ENCODE data around the gene ANO1. TPM values are rescaled to one million over a fixed set of nuclear protein-coding genes. Genes with fewer than 3 reads are reported as not detected.

ANO1 gene
- polyA plus RNA-seq, 6 donors from 2014 or later = not detected

DNA sequence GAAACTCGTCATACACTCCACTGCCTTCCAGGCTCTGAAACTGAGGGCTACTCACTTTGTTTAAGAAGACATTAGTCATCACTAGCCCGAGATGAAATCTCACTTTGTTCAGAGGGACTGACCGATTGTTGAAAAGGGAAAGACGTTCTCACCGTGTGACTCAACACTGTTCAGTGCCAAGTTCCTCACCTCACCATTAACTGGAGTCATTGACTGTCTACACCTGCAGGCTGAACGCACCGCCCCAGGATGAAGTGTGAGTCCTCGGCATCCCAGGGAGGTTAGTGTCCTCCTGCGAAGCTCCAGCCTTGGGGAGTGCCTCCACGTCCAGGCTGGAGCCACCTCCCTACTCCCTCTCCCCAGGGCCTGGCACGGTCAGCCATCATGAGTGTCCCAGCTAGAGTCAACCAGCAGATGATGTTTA lies 155.4 kb downstream of the ANO1 start:
- Mint-ChIP-seq H3K36me3 (no peaks in the 10 kb centered on the region), H3K4me3 (no peak overlapping the region), H3K4me1 (no peaks in the 10 kb centered on the region), H3K27ac (no peak overlapping the region), H3K9me3 (peaks cover 0 to 9% (median 0%) of the 10 kb centered on the region in 7 donors), H3K27me3 (peaks cover 0 to 17% (median 14%) of the 10 kb centered on the region in 3 donors)
- no peak for ATAC-seq (ENCODE audit: low read depth in 2 of 2)
- no peak for DNase-seq

GRCh38 chr11:70233962-70234361 lies 155.8 kb downstream of the ANO1 start:
- Mint-ChIP-seq H3K27me3 (peaks cover 0 to 17% (median 15%) of the 10 kb centered on the region in 3 donors), H3K4me3 (no peak overlapping the region), H3K27ac (no peak overlapping the region), H3K9me3 (peaks cover 0 to 9% (median 0%) of the 10 kb centered on the region in 7 donors), H3K4me1 (no peaks in the 10 kb centered on the region), H3K36me3 (no peaks in the 10 kb centered on the region)
- no peak for ATAC-seq (ENCODE audit: low read depth in 2 of 2)
- no peak for DNase-seq

Other genes starting within 250 kb of the ANO1 start
- gene FADD, start 125.0 kb downstream of the ANO1 start, polyA plus RNA-seq (ENCODE audit: low read depth in 6 of 6) = 10 to 100 TPM in 3 of 6 donors, 1 to 10 TPM in 3; 7.4 to 15.6 (median 10.2) TPM
- 10 to 100 TPM in 3 of 6 donors, 1 to 10 TPM in 3; 5.9 to 16.1 (median 11.6) TPM for gene PPFIA1, start 192.4 kb downstream of the ANO1 start, polyA plus RNA-seq (ENCODE audit: low read depth in 6 of 6)